Natural killer cell (primary cell): ENCODE measurements around the gene NARF. TPM values are rescaled to one million over a fixed set of nuclear protein-coding genes. Genes with fewer than 3 reads are reported as not detected.

ENCODE experiments used
- ATAC-seq, 3 donors: fragments of 150-1000 bp in 2 of 3; fragments of 200-7000 bp in 1 of 3; cut with Tn5 transposase; 1 replicate in 1 of 3; 2 replicates in 2 of 3; pipeline ENCODE4 v1.10.0; 2021; ENCODE audit warnings: mild to moderate bottlenecking in 2 of 3, moderate library complexity in 2 of 3
- DNase-seq, 2 donors: peaks; one replicate each; pipeline versions ENCODE4 v3.0.0 to v3.0.0-alpha.2; 2013 to 2021; ENCODE audit warnings: mixed read lengths in 1 of 2
- H3K27ac ChIP-seq: one replicate; pipeline ENCODE4 v1.5.1; 2013; ENCODE audit warnings: mild to moderate bottlenecking, low read length
- H3K27me3 ChIP-seq: one replicate; pipeline ENCODE4 v1.6.1; 2013; ENCODE audit warnings: low read length; ENCODE audit not compliant: control insufficient read depth, insufficient read depth
- H3K36me3 ChIP-seq: one replicate; pipeline ENCODE4 v1.6.1; 2013; ENCODE audit warnings: low read length; ENCODE audit not compliant: control insufficient read depth, insufficient read depth
- H3K4me1 ChIP-seq: one replicate; pipeline ENCODE4 v1.6.1; 2013; ENCODE audit warnings: low read length; ENCODE audit not compliant: control insufficient read depth, insufficient read depth
- H3K4me3 ChIP-seq: one replicate; pipeline ENCODE4 v1.5.1; 2013; ENCODE audit warnings: low read length
- H3K9me3 ChIP-seq: one replicate; pipeline ENCODE4 v1.6.1; 2013; ENCODE audit warnings: low read length; ENCODE audit not compliant: control insufficient read depth, insufficient read depth
- H3K27ac Mint-ChIP-seq, 2 donors: one replicate each; pipeline ENCODE4 v1.8.0; 2022; ENCODE audit warnings: mild to moderate bottlenecking in 2 of 2, mixed read lengths in 2 of 2, moderate library complexity in 1 of 2
- H3K27me3 Mint-ChIP-seq, 2 donors: one replicate each; pipeline ENCODE4 v1.8.0; 2022; ENCODE audit warnings: low read depth in 2 of 2, mixed read lengths in 2 of 2
- H3K36me3 Mint-ChIP-seq: one replicate; pipeline ENCODE4 v1.8.0; 2022; ENCODE audit warnings: mixed read lengths
- H3K4me1 Mint-ChIP-seq, 2 donors: one replicate each; pipeline ENCODE4 v1.8.0; 2022; ENCODE audit warnings: mixed read lengths in 2 of 2
- H3K4me3 Mint-ChIP-seq: one replicate; pipeline ENCODE4 v1.8.0; 2022; ENCODE audit warnings: mild to moderate bottlenecking, moderate library complexity, mixed read lengths
- H3K9me3 Mint-ChIP-seq, 2 donors: one replicate each; pipeline ENCODE4 v1.8.0; 2022; ENCODE audit warnings: mixed read lengths in 2 of 2
- WGBS: methylation state at CpG from one replicate; pipeline ENCODE4 v1.1.7; 2013; ENCODE audit warnings: missing lambda C conversion rate; ENCODE audit not compliant: insufficient coverage; 5-methylcytosine and 5-hydroxymethylcytosine counted together
- intact Hi-C: fragments of 100-400 bp; cut with micrococcal nuclease; formaldehyde crosslinking; loops from one replicate; pipeline ENCODE4 v1.14.2; 2022
- total RNA-seq, 4 donors: library from RNA; stranded (reverse); fragments of 120-200 nt in 1 of 4; gene quantifications; one replicate each; pipeline versions ENCODE4 v1.2.3 to v1.2.4, GENCODE V29; 2013 to 2022
- TF ChIP-seq, protein P1 (sequence below): fragments of 200-600 bp; IDR thresholded peaks from one replicate; pipeline ENCODE4 v1.8.0; 2022; ENCODE audit warnings: antibody characterized with exemption

Gene NARF
- total RNA-seq, 3 donors from 2014 or later (not counting 1 experiment from before 2014, with no cell fraction given), result 130 to 203 (median 158) TPM

- TF ChIP-seq, protein P1, sequence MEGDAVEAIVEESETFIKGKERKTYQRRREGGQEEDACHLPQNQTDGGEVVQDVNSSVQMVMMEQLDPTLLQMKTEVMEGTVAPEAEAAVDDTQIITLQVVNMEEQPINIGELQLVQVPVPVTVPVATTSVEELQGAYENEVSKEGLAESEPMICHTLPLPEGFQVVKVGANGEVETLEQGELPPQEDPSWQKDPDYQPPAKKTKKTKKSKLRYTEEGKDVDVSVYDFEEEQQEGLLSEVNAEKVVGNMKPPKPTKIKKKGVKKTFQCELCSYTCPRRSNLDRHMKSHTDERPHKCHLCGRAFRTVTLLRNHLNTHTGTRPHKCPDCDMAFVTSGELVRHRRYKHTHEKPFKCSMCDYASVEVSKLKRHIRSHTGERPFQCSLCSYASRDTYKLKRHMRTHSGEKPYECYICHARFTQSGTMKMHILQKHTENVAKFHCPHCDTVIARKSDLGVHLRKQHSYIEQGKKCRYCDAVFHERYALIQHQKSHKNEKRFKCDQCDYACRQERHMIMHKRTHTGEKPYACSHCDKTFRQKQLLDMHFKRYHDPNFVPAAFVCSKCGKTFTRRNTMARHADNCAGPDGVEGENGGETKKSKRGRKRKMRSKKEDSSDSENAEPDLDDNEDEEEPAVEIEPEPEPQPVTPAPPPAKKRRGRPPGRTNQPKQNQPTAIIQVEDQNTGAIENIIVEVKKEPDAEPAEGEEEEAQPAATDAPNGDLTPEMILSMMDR, result no peak
- intact Hi-C loops, result no loop called here
- WGBS, result 93% methylated on average over 13 of the region's 13 CpGs
- Mint-ChIP-seq H3K4me1 (peaks cover 16 to 35% of the 10 kb centered on the region in 2 donors), H3K9me3 (no peaks in the 10 kb centered on the region), H3K36me3 (no peaks in the 10 kb centered on the region), H3K27me3 (no peaks in the 10 kb centered on the region), H3K4me3 (no peak overlapping the region), H3K27ac (no peak overlapping the region)
- H3K4me3 ChIP-seq, result no peak overlapping the region
- peaks cover 26% of the 10 kb centered on the region for H3K4me1 ChIP-seq
- H3K36me3 ChIP-seq, result peaks cover 10% of the 10 kb centered on the region
- DNase-seq, result no peak
- H3K27me3 ChIP-seq, result no peaks in the 10 kb centered on the region
- H3K27ac ChIP-seq, result no peak overlapping the region
- no peak for ATAC-seq
- H3K9me3 ChIP-seq, result no peaks in the 10 kb centered on the region
These were observed 34.2 kb downstream of the NARF start for GRCh38 chr17:82492643-82493225.

DNA sequence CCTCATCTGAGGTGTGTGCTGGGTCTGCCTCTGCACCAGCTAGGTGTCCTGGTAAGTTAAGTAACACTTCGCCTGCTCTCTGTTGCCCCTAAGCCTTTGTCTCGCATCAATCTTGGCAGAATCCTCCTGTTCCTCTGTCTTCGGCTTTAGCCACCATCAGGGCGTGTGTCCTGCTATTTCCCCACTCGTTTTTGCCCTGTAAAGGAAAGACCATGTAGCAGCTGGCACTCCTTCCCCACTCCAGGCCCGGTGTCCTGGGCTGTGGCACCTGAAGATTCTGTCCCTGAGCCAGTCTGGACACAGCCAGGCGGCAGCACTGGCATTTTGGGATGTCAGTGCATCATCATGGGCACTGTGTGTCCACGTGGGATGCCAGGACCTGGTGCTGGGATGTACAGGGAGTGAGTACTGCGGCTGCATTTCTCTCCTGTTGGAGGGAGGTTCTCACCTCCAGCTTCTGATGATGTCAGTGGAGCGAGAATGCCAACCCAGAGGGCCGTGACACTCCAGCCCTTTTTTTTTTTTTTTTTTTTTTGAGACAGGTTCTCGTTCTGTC lies 34.8 kb downstream of the NARF start:
- Mint-ChIP-seq H3K4me1 (peaks cover 21 to 41% of the 10 kb centered on the region in 2 donors), H3K4me3 (no peak overlapping the region), H3K36me3 (no peaks in the 10 kb centered on the region), H3K27ac (peak overlapping the region; percentile 87 to 93), H3K27me3 (no peaks in the 10 kb centered on the region), H3K9me3 (no peaks in the 10 kb centered on the region)
- Histone ChIP-seq H3K4me3 (no peak overlapping the region), H3K4me1 (peaks cover 32% of the 10 kb centered on the region), H3K9me3 (no peaks in the 10 kb centered on the region), H3K36me3 (peaks cover 5% of the 10 kb centered on the region), H3K27ac (no peak overlapping the region), H3K27me3 (no peaks in the 10 kb centered on the region)
- intact Hi-C loops, result no loop called here
- 91% methylated on average over 12 of the region's 12 CpGs for WGBS
- no peak for DNase-seq
- TF ChIP-seq, protein P1, result no peak
- ATAC-seq, result no peak

DNA sequence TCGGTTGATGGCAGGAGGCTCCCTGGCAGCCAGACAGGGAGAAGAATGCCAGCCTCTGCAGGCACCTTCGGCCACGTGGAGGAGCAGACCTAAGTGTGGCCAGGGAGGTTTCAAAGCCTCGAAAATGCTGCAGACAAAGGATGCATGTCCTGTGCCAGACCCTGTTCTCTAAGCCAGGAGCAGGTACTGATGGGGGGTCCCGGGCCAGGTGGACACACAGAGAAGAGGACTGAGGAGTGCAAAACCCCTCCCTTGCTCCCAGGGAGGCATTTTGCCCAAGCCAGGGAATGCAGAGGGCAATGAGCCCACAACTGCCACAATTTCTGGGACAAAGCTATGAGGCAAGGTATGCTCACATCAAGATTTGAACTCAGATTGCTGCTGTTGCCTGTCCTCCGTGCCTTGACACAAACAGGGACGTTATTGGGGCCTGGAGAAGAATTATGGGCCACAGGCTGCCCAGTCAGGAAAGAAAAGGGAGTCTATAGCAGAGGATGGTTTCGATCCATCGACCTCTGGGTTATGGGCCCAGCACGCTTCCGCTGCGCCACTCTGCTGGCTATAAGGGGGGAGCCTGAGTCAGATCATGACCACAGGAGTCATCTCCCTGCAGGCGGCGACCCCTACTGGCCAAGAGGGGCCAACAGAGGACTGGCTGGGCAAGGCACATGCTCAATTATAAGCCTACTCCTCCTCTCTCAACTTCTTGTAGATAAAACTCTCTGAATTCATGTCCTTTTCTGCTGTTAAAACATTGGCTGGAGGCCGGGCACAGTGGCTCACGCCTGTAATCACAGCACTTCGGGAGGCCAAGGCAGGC lies 35.9 kb downstream of the NARF start:
- Histone ChIP-seq H3K27me3 (no peaks in the 10 kb centered on the region), H3K36me3 (no peaks in the 10 kb centered on the region), H3K27ac (peak overlapping the region; percentile 50), H3K4me3 (no peak overlapping the region), H3K9me3 (no peaks in the 10 kb centered on the region), H3K4me1 (peaks cover 41% of the 10 kb centered on the region)
- H3K27ac Mint-ChIP-seq, result peak overlapping the region; percentile 87 to 93
- peaks cover 21 to 46% of the 10 kb centered on the region in 2 donors for H3K4me1 Mint-ChIP-seq
- H3K36me3 Mint-ChIP-seq, result no peaks in the 10 kb centered on the region
- H3K27me3 Mint-ChIP-seq, result no peaks in the 10 kb centered on the region
- intact Hi-C loops, result loop anchor here (1.0 kb wide), 1 partner anchor 142 kb away; no protein-coding TSS in a partner anchor
- TF ChIP-seq, protein P1, result peak; percentile 89
- ATAC-seq (peak; percentile 72 to 87 (median 85)), DNase-seq (peak; percentile 92 to 93)
- H3K4me3 Mint-ChIP-seq, result peak overlapping the region; percentile 74
- 16% methylated on average over 17 of the region's 17 CpGs for WGBS
- H3K9me3 Mint-ChIP-seq, result no peaks in the 10 kb centered on the region
